B cell (primary cell): Measurements from ENCODE around the gene RAD23B. TPM values are rescaled to one million over a fixed set of nuclear protein-coding genes. Genes with fewer than 3 reads are reported as not detected.

Experiments used
- ATAC-seq: fragments of 200-7000 bp; cut with Tn5 transposase; one replicate; pipeline ENCODE4 v1.10.0; 2021; ENCODE audit warnings: low read depth, mild to moderate bottlenecking, moderate number of reproducible peaks, moderate library complexity
- CTCF ChIA-PET: fragments of 350-600 bp; sonication (Branson Sonifier 250); formaldehyde crosslinking; loops from one replicate; lab custom pipeline; 2021; ENCODE audit warnings: antibody characterized with exemption, inconsistent platforms; lab: Charles Lee
- POLR2A ChIA-PET: fragments of 350-600 bp; sonication (Branson Sonifier 250); formaldehyde crosslinking; loops from one replicate; lab custom pipeline; 2021; ENCODE audit warnings: antibody characterized with exemption; lab: Charles Lee
- DNase-seq: peaks from one replicate; pipeline ENCODE4 v3.0.0; 2013
- H2AFZ ChIP-seq: 2 replicates; pipeline ENCODE4 v1.6.1; 2012; ENCODE audit warnings: mild to moderate bottlenecking, low read depth, low read length; ENCODE audit not compliant: insufficient read depth, poor library complexity, severe bottlenecking
- H3K27ac ChIP-seq, 2 donors: 1 replicate in 1 of 2; 2 replicates in 1 of 2; pipeline ENCODE4 v1.5.1; 2012 to 2013; ENCODE audit warnings: low read length in 2 of 2, mild to moderate bottlenecking in 2 of 2, moderate library complexity in 1 of 2
- H3K27me3 ChIP-seq, 4 experiments: fragments of 200-600 bp in 1 of 4; sonication (generic) in 1 of 4; replicated peaks in 1 of 4; 1 replicate in 2 of 4; 2 replicates in 2 of 4; pipeline versions ENCODE4 v1.6.1 to v1.7.0; 2013 to 2016; ENCODE audit warnings: low read length in 3 of 4, mild to moderate bottlenecking in 2 of 4, mixed read lengths in 1 of 4, moderate library complexity in 1 of 4; ENCODE audit not compliant: insufficient read depth in 4 of 4, control insufficient read depth in 3 of 4; ENCODE audit errors: control extremely low read depth in 1 of 4
- H3K36me3 ChIP-seq, 2 experiments: replicated peaks in 1 of 2; 1 replicate in 1 of 2; 2 replicates in 1 of 2; pipeline versions ENCODE4 v1.6.1 to v1.7.1; 2013; ENCODE audit warnings: low read length in 1 of 2; ENCODE audit not compliant: insufficient read depth in 2 of 2, control insufficient read depth in 1 of 2; ENCODE audit errors: control extremely low read depth in 1 of 2, extremely low read depth in 1 of 2
- H3K4me1 ChIP-seq, 2 donors: fragments of 200-600 bp in 1 of 2; sonication (generic) in 1 of 2; 1 replicate in 1 of 2; 2 replicates in 1 of 2; pipeline versions ENCODE4 v1.5.1 to v1.6.1; 2013 to 2017; ENCODE audit warnings: low read length in 2 of 2; ENCODE audit not compliant: control insufficient read depth in 2 of 2, insufficient read depth in 2 of 2
- H3K4me2 ChIP-seq: replicated peaks from 2 replicates; pipeline ENCODE3; 2012; ENCODE audit warnings: mild to moderate bottlenecking, low read depth, low read length; ENCODE audit not compliant: poor library complexity, severe bottlenecking
- H3K4me3 ChIP-seq, 5 experiments: fragments of 200-600 bp in 1 of 5; sonication (generic) in 1 of 5; 1 replicate in 3 of 5; 2 replicates in 2 of 5; pipeline versions ENCODE4 v1.5.1 to v1.7.0; 2011 to 2016; ENCODE audit warnings: low read length in 4 of 5, mild to moderate bottlenecking in 4 of 5, low read depth in 2 of 5, control low read depth in 1 of 5, moderate library complexity in 1 of 5; ENCODE audit not compliant: insufficient read depth in 1 of 5; ENCODE audit errors: control extremely low read depth in 1 of 5, extremely low read depth in 1 of 5
- H3K79me2 ChIP-seq: fragments of 200-600 bp; sonication (generic); one replicate; pipeline ENCODE4 v1.6.0; 2016; ENCODE audit warnings: low read length; ENCODE audit not compliant: control insufficient read depth, insufficient read depth
- H3K9ac ChIP-seq: fragments of 200-600 bp; sonication (generic); 2 replicates; pipeline ENCODE4 v1.6.1; 2017; ENCODE audit warnings: mild to moderate bottlenecking, low read length, moderate library complexity
- H3K9me3 ChIP-seq, 3 donors: one replicate each; pipeline versions ENCODE4 v1.6.1 to v1.7.1; 2013; ENCODE audit warnings: low read length in 2 of 3; ENCODE audit not compliant: control insufficient read depth in 2 of 3, insufficient read depth in 1 of 3; ENCODE audit errors: control extremely low read depth in 1 of 3
- H4K20me1 ChIP-seq: 2 replicates; pipeline ENCODE4 v1.6.0; 2012; ENCODE audit warnings: mild to moderate bottlenecking, low read length; ENCODE audit not compliant: insufficient read depth, control insufficient read depth, poor library complexity, severe bottlenecking
- H3K27ac Mint-ChIP-seq: one replicate; pipeline ENCODE4 v1.8.0; 2021; ENCODE audit warnings: mixed read lengths
- H3K27me3 Mint-ChIP-seq: one replicate; pipeline ENCODE4 v1.8.0; 2021; ENCODE audit warnings: mixed read lengths
- H3K4me1 Mint-ChIP-seq: one replicate; pipeline ENCODE4 v1.8.0; 2021; ENCODE audit warnings: mixed read lengths
- H3K4me3 Mint-ChIP-seq: one replicate; pipeline ENCODE4 v1.8.0; 2021; ENCODE audit warnings: mixed read lengths
- H3K9me3 Mint-ChIP-seq: one replicate; pipeline ENCODE4 v1.8.0; 2022; ENCODE audit warnings: mixed read lengths; ENCODE audit not compliant: insufficient read depth
- EZH2 ChIP-seq: IDR thresholded peaks from 2 replicates; pipeline ENCODE4 v1.6.1; 2012; ENCODE audit warnings: borderline replicate concordance, low read depth, mild to moderate bottlenecking, moderate library complexity, low read length; ENCODE audit not compliant: insufficient read depth, poor library complexity, severe bottlenecking
- WGBS: methylation state at CpG from one replicate; pipeline ENCODE4 v1.1.5; 2013; ENCODE audit warnings: missing lambda C conversion rate; ENCODE audit not compliant: insufficient coverage; 5-methylcytosine and 5-hydroxymethylcytosine counted together
- intact Hi-C: fragments of 100-400 bp; cut with micrococcal nuclease; formaldehyde crosslinking; loops from one replicate; pipeline ENCODE4 v1.10.0; 2022
- polyA plus RNA-seq: library from polyadenylated mRNA; depleted of rRNA; stranded (reverse); fragments of >200 nt; gene quantifications from 2 replicates; pipeline ENCODE4 v1.2.3, GENCODE V29; 2012
- total RNA-seq, 2 donors: library from RNA; stranded (reverse); fragments of 120-200 nt in 1 of 2; gene quantifications; 1 replicate in 1 of 2; 2 replicates in 1 of 2; pipeline versions ENCODE4 v1.2.3 to v1.2.4, GENCODE V29; 2013 to 2022
- TF ChIP-seq, protein P1 (sequence below): fragments of 200-600 bp; IDR thresholded peaks from one replicate; pipeline ENCODE4 v1.8.0; 2022; ENCODE audit warnings: antibody characterized with exemption, mild to moderate bottlenecking

The RAD23B gene
- total and polyA plus RNA-seq, 2 donors (not counting 1 experiment from before 2014, with no cell fraction given) = 36.8 to 78.2 TPM

DNA sequence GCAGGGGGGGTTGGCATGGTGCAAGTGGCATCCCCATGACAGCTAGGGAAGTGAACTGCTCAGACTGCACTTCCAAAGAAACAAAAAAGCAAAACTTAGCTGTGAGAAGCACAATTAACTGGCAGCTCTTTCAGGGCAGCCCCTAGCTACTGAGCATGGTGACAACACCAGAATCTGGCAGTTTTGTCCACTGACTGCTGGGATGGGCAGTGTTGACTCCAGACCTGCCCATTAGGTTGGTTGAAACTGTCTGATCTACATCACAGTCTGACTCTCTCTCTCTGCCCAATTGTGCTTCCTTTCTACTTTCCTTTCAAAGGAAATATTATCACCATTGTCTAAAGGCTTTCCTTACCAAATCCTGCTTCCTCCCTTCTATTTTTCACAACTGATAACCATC lies 12.5 kb upstream of the RAD23B start:
- no peak overlapping the region for H3K27ac Mint-ChIP-seq
- no peaks in the 10 kb centered on the region for H3K79me2 ChIP-seq
- H3K4me3 ChIP-seq = no peak overlapping the region
- peaks cover 40% of the 10 kb centered on the region for H3K27me3 Mint-ChIP-seq
- CTCF ChIA-PET = interaction anchor here (0.6 to 1.8 kb wide), 6 partner anchors 9 to 71 kb away, joined by 3 to 5 read pairs (median 4); no protein-coding TSS in a partner anchor
- peaks cover 0 to 3% (median 1%) of the 10 kb centered on the region in 3 donors for H3K9me3 ChIP-seq
- H3K9me3 Mint-ChIP-seq = no peaks in the 10 kb centered on the region
- TF ChIP-seq, protein P1, sequence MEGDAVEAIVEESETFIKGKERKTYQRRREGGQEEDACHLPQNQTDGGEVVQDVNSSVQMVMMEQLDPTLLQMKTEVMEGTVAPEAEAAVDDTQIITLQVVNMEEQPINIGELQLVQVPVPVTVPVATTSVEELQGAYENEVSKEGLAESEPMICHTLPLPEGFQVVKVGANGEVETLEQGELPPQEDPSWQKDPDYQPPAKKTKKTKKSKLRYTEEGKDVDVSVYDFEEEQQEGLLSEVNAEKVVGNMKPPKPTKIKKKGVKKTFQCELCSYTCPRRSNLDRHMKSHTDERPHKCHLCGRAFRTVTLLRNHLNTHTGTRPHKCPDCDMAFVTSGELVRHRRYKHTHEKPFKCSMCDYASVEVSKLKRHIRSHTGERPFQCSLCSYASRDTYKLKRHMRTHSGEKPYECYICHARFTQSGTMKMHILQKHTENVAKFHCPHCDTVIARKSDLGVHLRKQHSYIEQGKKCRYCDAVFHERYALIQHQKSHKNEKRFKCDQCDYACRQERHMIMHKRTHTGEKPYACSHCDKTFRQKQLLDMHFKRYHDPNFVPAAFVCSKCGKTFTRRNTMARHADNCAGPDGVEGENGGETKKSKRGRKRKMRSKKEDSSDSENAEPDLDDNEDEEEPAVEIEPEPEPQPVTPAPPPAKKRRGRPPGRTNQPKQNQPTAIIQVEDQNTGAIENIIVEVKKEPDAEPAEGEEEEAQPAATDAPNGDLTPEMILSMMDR = no peak
- TF ChIP-seq EZH2 = no peak
- H4K20me1 ChIP-seq = no peaks in the 10 kb centered on the region
- H3K27me3 ChIP-seq = peaks cover 0 to 13% (median 6%) of the 10 kb centered on the region in 4 experiments
- ATAC-seq (no peak), DNase-seq (no peak)
- no peak overlapping the region for H3K9ac ChIP-seq
- POLR2A ChIA-PET = interaction anchor here (1.3 kb wide), 1 partner anchor 10 kb away, joined by 3 read pairs; no protein-coding TSS in a partner anchor
- peak overlapping the region; percentile 27 for H2AFZ ChIP-seq
- H3K27ac ChIP-seq = no peak overlapping the region
- no peaks in the 10 kb centered on the region for H3K36me3 ChIP-seq
- peaks cover 11% of the 10 kb centered on the region for H3K4me1 Mint-ChIP-seq
- peaks cover 0 to 11% of the 10 kb centered on the region in 2 donors for H3K4me1 ChIP-seq
- H3K4me3 Mint-ChIP-seq = no peak overlapping the region
- intact Hi-C loops = no loop called here
- no peak overlapping the region for H3K4me2 ChIP-seq

DNA sequence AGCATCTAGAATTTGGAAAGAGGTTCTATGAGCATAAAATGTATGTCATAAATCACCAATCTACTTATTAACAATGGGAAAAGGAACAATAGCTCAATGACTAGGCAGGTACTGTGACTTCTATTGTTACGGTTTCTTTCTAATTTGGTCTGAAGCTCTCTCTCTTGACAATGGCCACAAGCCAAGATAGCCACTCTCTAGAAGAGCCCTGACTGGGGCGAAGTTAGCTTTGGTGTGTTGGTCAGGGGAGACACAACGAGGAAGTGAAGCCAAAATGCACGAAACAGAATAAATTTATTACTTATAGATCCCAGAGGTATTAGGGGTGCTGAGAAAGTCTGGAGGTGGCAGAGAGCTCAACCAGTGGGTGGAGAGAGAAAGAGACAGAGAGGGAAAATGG lies 9.4 kb upstream of the RAD23B start:
- no peak for ATAC-seq
- Histone ChIP-seq H3K4me2 (no peak overlapping the region), H3K36me3 (no peaks in the 10 kb centered on the region), H3K79me2 (no peaks in the 10 kb centered on the region), H2AFZ (peak overlapping the region; percentile 31), H3K4me3 (no peak overlapping the region), H4K20me1 (no peaks in the 10 kb centered on the region), H3K27ac (no peak overlapping the region), H3K27me3 (peaks cover 0 to 15% (median 8%) of the 10 kb centered on the region in 4 experiments), H3K9ac (no peak overlapping the region), H3K4me1 (peaks cover 0 to 13% of the 10 kb centered on the region in 2 donors), H3K9me3 (peaks cover 0 to 4% (median 0%) of the 10 kb centered on the region in 3 donors)
- TF ChIP-seq, protein P1 = no peak
- TF ChIP-seq EZH2 = no peak
- DNase-seq = no peak
- WGBS = no CpG with 5 or more reads among the region's 4 CpGs
- Mint-ChIP-seq H3K27me3 (peaks cover 39% of the 10 kb centered on the region), H3K9me3 (no peaks in the 10 kb centered on the region), H3K4me1 (peaks cover 11% of the 10 kb centered on the region), H3K27ac (no peak overlapping the region), H3K4me3 (no peak overlapping the region)
- intact Hi-C loops = no loop called here
- ChIA-PET POLR2A (no interaction called here), CTCF (interaction anchor here (0.9 to 1.5 kb wide), 3 partner anchors 8 to 67 kb away, joined by 4 to 7 read pairs (median 5); no protein-coding TSS in a partner anchor)
